K562 (cell line): Measurements from ENCODE around the gene TTLL12. TPM values are rescaled to one million over a fixed set of nuclear protein-coding genes. Genes with fewer than 3 reads are reported as not detected.
A peak's percentile ranks its signal among the peaks of the same experiment; 100 is the strongest.

Experiments
- ATAC-seq: fragments of 200-7000 bp; cut with Tn5 transposase; 3 replicates; pipeline ENCODE4 v1.9.1; 2020; ENCODE audit warnings: moderate library complexity
- BruUV-seq: library from RNA; stranded (reverse); fragments of 400-500 nt; replicated peaks from 2 replicates; lab custom pipeline; 2021; lab: Mats Ljungman, UMichigan
- CTCF ChIA-PET: fragments of 300-600 bp; formaldehyde crosslinking; extraction: SDS; loops from one replicate; lab custom pipeline; 2021; ENCODE audit warnings: low intra/inter-chr PET ratio; lab: Yijun Ruan, JAX
- POLR2A ChIA-PET: fragments of 300-600, 350-650 bp; sonication (Branson Sonifier 250); formaldehyde crosslinking; extraction: SDS; loops from one replicate; lab custom pipeline; 2021; ENCODE audit warnings: antibody characterized with exemption, inconsistent platforms; lab: Yijun Ruan, JAX
- DNase-seq, 4 experiments: peaks; one replicate each; pipeline versions ENCODE4 v3.0.0 to v3.0.0-alpha.2; 2011 to 2018; ENCODE audit warnings: low spot score in 3 of 4, mixed read lengths in 3 of 4; ENCODE audit errors: extremely low read depth in 1 of 4
- FAIRE-seq: peaks from 2 replicates; lab custom pipeline; 2011; peaks lifted over from hg19 to GRCh38; lab: Jason Lieb, UNC
- H2AFZ ChIP-seq: 2 replicates; pipeline ENCODE4 v1.6.0; 2011; ENCODE audit warnings: low read depth, low read length, control low read depth, inconsistent platforms
- H3K27ac ChIP-seq: fragments of 200-600 bp; 3 replicates; pipeline ENCODE4 v1.8.0; 2011; ENCODE audit warnings: low read depth, mild to moderate bottlenecking, control low read depth, inconsistent platforms, low read length, moderate library complexity, mixed read lengths; ENCODE audit errors: extremely low read depth
- H3K27me3 ChIP-seq, 2 experiments: fragments of 300-600 bp in 1 of 2; 2 replicates in 1 of 2; 3 replicates in 1 of 2; pipeline versions ENCODE4 v1.6.0 to v1.8.0; 2011; ENCODE audit warnings: inconsistent platforms in 2 of 2, low read length in 2 of 2, mild to moderate bottlenecking in 1 of 2, mixed read lengths in 1 of 2, moderate library complexity in 1 of 2; ENCODE audit not compliant: control insufficient read depth in 2 of 2, insufficient read depth in 2 of 2
- H3K36me3 ChIP-seq: fragments of 300-600 bp; 3 replicates; pipeline ENCODE4 v1.8.0; 2011; ENCODE audit warnings: mild to moderate bottlenecking, low read length, inconsistent platforms; ENCODE audit not compliant: control insufficient read depth, insufficient read depth
- H3K4me1 ChIP-seq, 2 experiments: fragments of 200-600 bp in 1 of 2; replicated peaks in 1 of 2; 2 replicates in 1 of 2; 3 replicates in 1 of 2; pipeline versions ENCODE4 v1.5.1 to v1.8.0; 2011; ENCODE audit warnings: inconsistent platforms in 2 of 2, low read length in 2 of 2, mild to moderate bottlenecking in 1 of 2, mixed read lengths in 1 of 2, moderate library complexity in 1 of 2; ENCODE audit not compliant: control insufficient read depth in 2 of 2, insufficient read depth in 2 of 2
- H3K4me2 ChIP-seq: 2 replicates; pipeline ENCODE4 v1.6.1; 2011; ENCODE audit warnings: low read length, control low read depth, inconsistent platforms, mixed read lengths; ENCODE audit not compliant: insufficient read depth
- H3K4me3 ChIP-seq: fragments of 200-600 bp; sonication (generic), shearing (Covaris generic); 2 replicates; pipeline ENCODE4 v1.5.1; 2016; ENCODE audit warnings: control low read depth, inconsistent platforms
- H3K79me2 ChIP-seq: fragments of 200-600 bp; 3 replicates; pipeline ENCODE4 v1.8.0; 2011; ENCODE audit warnings: low read length, inconsistent platforms; ENCODE audit not compliant: control insufficient read depth, insufficient read depth
- H3K9ac ChIP-seq, 2 experiments: 2 replicates each; pipeline versions ENCODE4 v1.6.0 to v1.6.1; 2011; ENCODE audit warnings: low read depth in 2 of 2, low read length in 2 of 2, control low read depth in 1 of 2, inconsistent platforms in 1 of 2, mild to moderate bottlenecking in 1 of 2, mixed read lengths in 1 of 2; ENCODE audit not compliant: insufficient read depth in 1 of 2
- H3K9me1 ChIP-seq: one replicate; pipeline ENCODE4 v1.6.0; 2011; ENCODE audit warnings: inconsistent platforms, mild to moderate bottlenecking, low read length, moderate library complexity; ENCODE audit not compliant: control insufficient read depth, insufficient read depth
- H3K9me3 ChIP-seq: replicated peaks from 2 replicates; pipeline ENCODE4 v1.5.1; 2011; ENCODE audit warnings: low read depth, low read length, inconsistent platforms; ENCODE audit not compliant: control insufficient read depth, insufficient read depth
- H4K20me1 ChIP-seq: replicated peaks from 2 replicates; pipeline ENCODE4 v1.6.1; 2011; ENCODE audit warnings: low read length, inconsistent platforms, mixed read lengths; ENCODE audit not compliant: control insufficient read depth, insufficient read depth
- ESRRA ChIP-seq: fragments of 450-650 bp; IDR thresholded peaks from 2 replicates; pipeline ENCODE4 v1.6.1; 2014; ENCODE audit warnings: low read depth, mild to moderate bottlenecking, moderate library complexity, borderline replicate concordance
- NCOR1 ChIP-seq: fragments of 450-650 bp; IDR thresholded peaks from 2 replicates; pipeline ENCODE4 v1.6.1; 2016; ENCODE audit warnings: mild to moderate bottlenecking, moderate library complexity
- NFIC ChIP-seq: fragments of 450-650 bp; IDR thresholded peaks from 2 replicates; pipeline ENCODE4 v1.6.1; 2017; ENCODE audit warnings: mild to moderate bottlenecking, inconsistent platforms
- RAD21 ChIP-seq, 2 experiments: fragments of 250-450 bp in 1 of 2; fragments of 450-650 bp in 1 of 2; sonication (Bioruptor Pico) in 1 of 2; formaldehyde crosslinking in 1 of 2; IDR thresholded peaks in 1 of 2; conservative IDR thresholded peaks in 1 of 2; 2 replicates each; pipeline versions ENCODE4 v1.4.0 to v1.8.0; 2020 to 2022; ENCODE audit warnings: mild to moderate bottlenecking in 2 of 2, moderate library complexity in 1 of 2
- RB1 ChIP-seq: fragments of 450-650 bp; IDR thresholded peaks from 2 replicates; pipeline ENCODE4 v1.6.1; 2017; ENCODE audit warnings: low read depth, mild to moderate bottlenecking
- RCOR1 ChIP-seq, 2 experiments: IDR thresholded peaks; 2 replicates each; pipeline ENCODE4 v1.6.1; 2012; ENCODE audit warnings: low read depth in 2 of 2, low read length in 2 of 2, borderline replicate concordance in 1 of 2, improper control_type of control experiment in 1 of 2
- STAG1 ChIP-seq: sonication (generic); formaldehyde crosslinking; IDR thresholded peaks from 2 replicates; pipeline ENCODE4 v1.5.0; 2020; ENCODE audit warnings: missing genetic modification reagents, borderline replicate concordance
- TCF3 ChIP-seq: sonication (generic); formaldehyde crosslinking; IDR thresholded peaks from 2 replicates; pipeline ENCODE4 v1.4.0; 2020; ENCODE audit warnings: mild to moderate bottlenecking, missing genetic modification reagents
- TEAD4 ChIP-seq, 2 experiments: sonication (generic) in 1 of 2; formaldehyde crosslinking in 1 of 2; IDR thresholded peaks; 2 replicates each; pipeline versions ENCODE4 v1.6.1 to v1.8.0; 2012 to 2022; ENCODE audit warnings: borderline replicate concordance in 1 of 2, inconsistent platforms in 1 of 2, low read length in 1 of 2, mild to moderate bottlenecking in 1 of 2, missing genetic modification reagents in 1 of 2
- ZNF316 ChIP-seq: fragments of 450-650 bp; IDR thresholded peaks from 2 replicates; pipeline ENCODE4 v1.6.1; 2016
- WGBS: fragments of 100-300 bp; shearing (Covaris generic); methylation state at CpG from one replicate; pipeline ENCODE4 v1.1.6; 2016; ENCODE audit warnings: low coverage, mixed read lengths; ENCODE audit not compliant: insufficient coverage; ENCODE audit errors: missing lambda C conversion rate; 5-methylcytosine and 5-hydroxymethylcytosine counted together
- in situ Hi-C: fragments of 300-500 bp; cut with MboI; formaldehyde crosslinking; loops from 4 replicates; pipeline ENCODE4 v1.15.0; 2018; ENCODE audit warnings: inconsistent platforms, mixed read lengths
- intact Hi-C: fragments of 100-400 bp; cut with micrococcal nuclease; formaldehyde crosslinking; loops from 2 replicates; pipeline ENCODE4 v1.14.2; 2022
- polyA plus RNA-seq, 8 experiments: library from polyadenylated mRNA; depleted of rRNA in 4 of 8; stranded (reverse) in 5 of 8; unstranded in 3 of 8; fragments of >200 nt; fragmentation: Nextera tagmentation in 2 of 8; fragmentation: Illumina TruSeq in 1 of 8; extraction: Ambion mirVana in 2 of 8; extraction: Trizol in 1 of 8; gene quantifications; 2 replicates each; pipeline versions ENCODE4 v1.2.1 to v1.2.3, GENCODE V29; 2011 to 2014; ENCODE audit warnings: inconsistent platforms in 1 of 8, missing spikeins in 1 of 8
- total RNA-seq, 7 experiments: library from RNA; depleted of rRNA in 6 of 7; stranded (reverse); fragments of >200 nt in 6 of 7; fragmentation: Illumina TruSeq in 2 of 7; extraction: Trizol in 2 of 7; gene quantifications; 2 replicates each; pipeline versions ENCODE4 v1.2.1 to v1.2.3, GENCODE V29; 2011 to 2021; ENCODE audit warnings: low replicate concordance in 1 of 7
- TF ChIP-seq, protein P1 (sequence below), 3 experiments: IDR thresholded peaks in 2 of 3; conservative IDR thresholded peaks in 1 of 3; 2 replicates each; pipeline ENCODE4 v1.5.1; 2011 to 2012; ENCODE audit warnings: low read length in 3 of 3, mild to moderate bottlenecking in 3 of 3, control low read depth in 2 of 3, improper control_type of control experiment in 1 of 3, inconsistent platforms in 1 of 3, low read depth in 1 of 3, mixed read lengths in 1 of 3, moderate library complexity in 1 of 3; ENCODE audit not compliant: insufficient read depth in 2 of 3
- TF ChIP-seq, protein P2 (sequence below), 2 experiments: fragments of 450-650 bp; IDR thresholded peaks; 2 replicates each; pipeline ENCODE4 v1.6.1; 2018; ENCODE audit warnings: mild to moderate bottlenecking in 2 of 2, low read depth in 1 of 2; ENCODE audit not compliant: partially characterized antibody in 2 of 2
- TF ChIP-seq, protein P3 (sequence below): fragments of 450-650 bp; formaldehyde crosslinking; IDR thresholded peaks from 2 replicates; pipeline ENCODE4 v1.4.0; 2020; ENCODE audit warnings: mild to moderate bottlenecking, moderate library complexity

TTLL12 gene
- total and polyA plus RNA-seq, 9 of the 15 experiments (the other 6 are each of a cell fraction or from before 2014, with no cell fraction given), result 1.3 to 128 (median 43.0) TPM

DNA sequence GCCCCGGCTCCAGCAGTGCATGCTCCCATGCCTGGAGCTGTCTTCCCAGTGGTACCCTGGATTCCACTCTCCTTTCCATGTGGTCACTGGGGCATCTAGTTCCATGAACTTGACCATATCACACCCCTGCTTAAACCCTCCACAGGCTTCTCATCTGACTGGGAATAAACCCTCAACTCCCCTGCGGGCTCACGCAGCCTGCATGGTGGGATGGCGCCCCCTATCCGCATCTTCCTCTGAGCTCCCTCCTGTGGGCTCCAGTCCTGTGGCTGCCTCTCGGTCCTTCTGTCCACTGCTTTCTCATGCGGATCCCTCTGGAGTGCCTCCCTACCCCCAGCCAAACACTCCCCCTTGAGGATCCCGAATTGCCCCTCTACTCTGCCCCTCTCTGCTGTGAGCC is 41.4 kb upstream of the TTLL12 start:
- H4K20me1 ChIP-seq, result peaks cover 4% of the 10 kb centered on the region; the same call in 1 of the 2 replicates
- intact Hi-C loops (loop anchor here (5.0 kb wide), 1 partner anchor 41 kb away; the partner anchor contains the start of gene TTLL12), in situ Hi-C loops (no loop called here)
- ATAC-seq (peak; percentile 89), FAIRE-seq (peak; percentile 70), DNase-seq (peak; percentile 57 to 77 (median 64))
- peak overlapping the region; percentile 68; the same call in 1 of the 2 replicates for H2AFZ ChIP-seq
- H3K27ac ChIP-seq, result no peak overlapping the region
- ChIA-PET CTCF (interaction anchor here (1.0 to 1.2 kb wide), 2 partner anchors 361 to 448 kb away, joined by 3 to 5 read pairs; no protein-coding TSS in a partner anchor), POLR2A (interaction anchor here (0.6 to 1.1 kb wide), 2 partner anchors 20 to 366 kb away, joined by 3 read pairs; no protein-coding TSS in a partner anchor)
- no TSS peak for BruUV-seq
- 16% methylated on average over 8 of the region's 8 CpGs for WGBS
- H3K79me2 ChIP-seq, result no peaks in the 10 kb centered on the region
- H3K9me1 ChIP-seq, result no peaks in the 10 kb centered on the region
- no peak overlapping the region for H3K4me3 ChIP-seq
- peaks cover 0 to 16% of the 10 kb centered on the region in 2 experiments; a peak in 2 of 5 replicates for H3K27me3 ChIP-seq
- no peak overlapping the region for H3K4me2 ChIP-seq
- H3K36me3 ChIP-seq, result no peaks in the 10 kb centered on the region
- H3K9me3 ChIP-seq, result no peaks in the 10 kb centered on the region
- H3K4me1 ChIP-seq, result peaks cover 0 to 40% of the 10 kb centered on the region in 2 experiments; a peak in 2 of 5 replicates
- H3K9ac ChIP-seq, result no peak overlapping the region
- TF ChIP-seq, protein P1, sequence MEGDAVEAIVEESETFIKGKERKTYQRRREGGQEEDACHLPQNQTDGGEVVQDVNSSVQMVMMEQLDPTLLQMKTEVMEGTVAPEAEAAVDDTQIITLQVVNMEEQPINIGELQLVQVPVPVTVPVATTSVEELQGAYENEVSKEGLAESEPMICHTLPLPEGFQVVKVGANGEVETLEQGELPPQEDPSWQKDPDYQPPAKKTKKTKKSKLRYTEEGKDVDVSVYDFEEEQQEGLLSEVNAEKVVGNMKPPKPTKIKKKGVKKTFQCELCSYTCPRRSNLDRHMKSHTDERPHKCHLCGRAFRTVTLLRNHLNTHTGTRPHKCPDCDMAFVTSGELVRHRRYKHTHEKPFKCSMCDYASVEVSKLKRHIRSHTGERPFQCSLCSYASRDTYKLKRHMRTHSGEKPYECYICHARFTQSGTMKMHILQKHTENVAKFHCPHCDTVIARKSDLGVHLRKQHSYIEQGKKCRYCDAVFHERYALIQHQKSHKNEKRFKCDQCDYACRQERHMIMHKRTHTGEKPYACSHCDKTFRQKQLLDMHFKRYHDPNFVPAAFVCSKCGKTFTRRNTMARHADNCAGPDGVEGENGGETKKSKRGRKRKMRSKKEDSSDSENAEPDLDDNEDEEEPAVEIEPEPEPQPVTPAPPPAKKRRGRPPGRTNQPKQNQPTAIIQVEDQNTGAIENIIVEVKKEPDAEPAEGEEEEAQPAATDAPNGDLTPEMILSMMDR (IDR thresholded peaks at IDR 0.05 in 2 of 3, conservative IDR thresholded peaks at IDR 0.05 in 1 of 3; ENCODE audit: insufficient read depth in 2 of 3, low read depth in 1 of 3, low read length in 3 of 3), result peak; percentile 77 to 86 (median 86)
- TF ChIP-seq RCOR1 (IDR thresholded peaks at IDR 0.05; ENCODE audit: borderline replicate concordance in 1 of 2, low read depth in 2 of 2, low read length in 2 of 2) (0 out of 4 replicates have a peak, but pooled peaks of 1 of the 2 experiments have one; percentile 9), STAG1 (CRISPR knock-in tag) (peak; percentile 61; the same call in 1 of the 2 replicates), TCF3 (no peak), NFIC (no peak), TEAD4 (IDR thresholded peaks at IDR 0.05; ENCODE audit: low read length) (no peak), TEAD4 (CRISPR knock-in tag; IDR thresholded peaks at IDR 0.05; ENCODE audit: borderline replicate concordance) (no peak), RB1 (0 out of 2 replicates have a peak, but pooled peaks have one; percentile 23), ESRRA (no peak), ZNF316 (0 out of 2 replicates have a peak, but pooled peaks have one; percentile 6), RAD21 (CRISPR knock-in tag; conservative IDR thresholded peaks at IDR 0.05 in 1 of 2, IDR thresholded peaks at IDR 0.05 in 1 of 2) (peak; percentile 48 to 75), NCOR1 (no peak)
- TF ChIP-seq, protein P2, sequence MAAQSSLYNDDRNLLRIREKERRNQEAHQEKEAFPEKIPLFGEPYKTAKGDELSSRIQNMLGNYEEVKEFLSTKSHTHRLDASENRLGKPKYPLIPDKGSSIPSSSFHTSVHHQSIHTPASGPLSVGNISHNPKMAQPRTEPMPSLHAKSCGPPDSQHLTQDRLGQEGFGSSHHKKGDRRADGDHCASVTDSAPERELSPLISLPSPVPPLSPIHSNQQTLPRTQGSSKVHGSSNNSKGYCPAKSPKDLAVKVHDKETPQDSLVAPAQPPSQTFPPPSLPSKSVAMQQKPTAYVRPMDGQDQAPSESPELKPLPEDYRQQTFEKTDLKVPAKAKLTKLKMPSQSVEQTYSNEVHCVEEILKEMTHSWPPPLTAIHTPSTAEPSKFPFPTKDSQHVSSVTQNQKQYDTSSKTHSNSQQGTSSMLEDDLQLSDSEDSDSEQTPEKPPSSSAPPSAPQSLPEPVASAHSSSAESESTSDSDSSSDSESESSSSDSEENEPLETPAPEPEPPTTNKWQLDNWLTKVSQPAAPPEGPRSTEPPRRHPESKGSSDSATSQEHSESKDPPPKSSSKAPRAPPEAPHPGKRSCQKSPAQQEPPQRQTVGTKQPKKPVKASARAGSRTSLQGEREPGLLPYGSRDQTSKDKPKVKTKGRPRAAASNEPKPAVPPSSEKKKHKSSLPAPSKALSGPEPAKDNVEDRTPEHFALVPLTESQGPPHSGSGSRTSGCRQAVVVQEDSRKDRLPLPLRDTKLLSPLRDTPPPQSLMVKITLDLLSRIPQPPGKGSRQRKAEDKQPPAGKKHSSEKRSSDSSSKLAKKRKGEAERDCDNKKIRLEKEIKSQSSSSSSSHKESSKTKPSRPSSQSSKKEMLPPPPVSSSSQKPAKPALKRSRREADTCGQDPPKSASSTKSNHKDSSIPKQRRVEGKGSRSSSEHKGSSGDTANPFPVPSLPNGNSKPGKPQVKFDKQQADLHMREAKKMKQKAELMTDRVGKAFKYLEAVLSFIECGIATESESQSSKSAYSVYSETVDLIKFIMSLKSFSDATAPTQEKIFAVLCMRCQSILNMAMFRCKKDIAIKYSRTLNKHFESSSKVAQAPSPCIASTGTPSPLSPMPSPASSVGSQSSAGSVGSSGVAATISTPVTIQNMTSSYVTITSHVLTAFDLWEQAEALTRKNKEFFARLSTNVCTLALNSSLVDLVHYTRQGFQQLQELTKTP (IDR thresholded peaks at IDR 0.05; ENCODE audit: low read depth in 1 of 2, partially characterized antibody in 2 of 2), result no peak
- TF ChIP-seq, protein P3, sequence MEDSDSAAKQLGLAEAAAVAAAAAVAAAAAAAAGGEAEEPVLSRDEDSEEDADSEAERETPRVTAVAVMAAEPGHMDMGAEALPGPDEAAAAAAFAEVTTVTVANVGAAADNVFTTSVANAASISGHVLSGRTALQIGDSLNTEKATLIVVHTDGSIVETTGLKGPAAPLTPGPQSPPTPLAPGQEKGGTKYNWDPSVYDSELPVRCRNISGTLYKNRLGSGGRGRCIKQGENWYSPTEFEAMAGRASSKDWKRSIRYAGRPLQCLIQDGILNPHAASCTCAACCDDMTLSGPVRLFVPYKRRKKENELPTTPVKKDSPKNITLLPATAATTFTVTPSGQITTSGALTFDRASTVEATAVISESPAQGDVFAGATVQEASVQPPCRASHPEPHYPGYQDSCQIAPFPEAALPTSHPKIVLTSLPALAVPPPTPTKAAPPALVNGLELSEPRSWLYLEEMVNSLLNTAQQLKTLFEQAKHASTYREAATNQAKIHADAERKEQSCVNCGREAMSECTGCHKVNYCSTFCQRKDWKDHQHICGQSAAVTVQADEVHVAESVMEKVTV (CRISPR knock-in tag), result 0 out of 2 replicates have a peak, but pooled peaks have one; percentile 17
